ENCODE results near the gene RAB20. TPM values are rescaled to one million over a fixed set of nuclear protein-coding genes. Genes with fewer than 3 reads are reported as not detected.

The RAB20 gene
- total and polyA plus RNA-seq, 4 donors: 9.8 to 36.9 (median 25.2) TPM

DNA sequence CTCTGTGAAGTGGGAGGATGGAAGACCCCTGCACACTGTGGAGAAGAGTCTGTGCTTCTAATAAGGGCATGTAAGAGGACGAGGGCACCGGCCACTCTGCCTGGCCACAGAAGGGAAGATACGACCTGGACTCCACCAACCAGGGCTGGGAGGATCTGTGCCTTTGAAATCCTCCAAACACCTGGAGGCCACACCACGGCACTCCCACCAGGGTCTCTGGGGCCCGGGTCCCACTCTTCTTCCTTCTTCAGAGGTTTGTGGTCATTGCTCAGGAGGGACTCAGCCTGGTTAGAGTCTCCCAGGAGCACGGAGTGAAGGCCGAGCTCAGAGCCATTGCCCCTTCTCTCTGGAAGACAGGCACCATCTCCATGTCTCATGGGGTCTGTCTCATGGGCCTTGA is 42.0 kb downstream of the RAB20 start:
- DNase-seq (ENCODE audit: low spot score): no peak
- Histone ChIP-seq H3K27ac (ENCODE audit: low read depth in 1 of 2, low read length in 2 of 2) (peak overlapping the region in 1 of 2 donors; percentile 21), H3K4me1 (ENCODE audit: control insufficient read depth in 4 of 4, insufficient read depth in 4 of 4, low read length in 3 of 4) (peaks cover 14 to 45% (median 40%) of the 10 kb centered on the region in 4 donors)

GRCh38 chr13:110519046-110519445 is 42.5 kb downstream of the RAB20 start:
- Histone ChIP-seq H3K4me3 (ENCODE audit: low read depth in 1 of 3, low read length in 3 of 3) (no peak overlapping the region), H3K9ac (ENCODE audit: low read depth in 1 of 2, low read length in 2 of 2) (no peak overlapping the region), H3K36me3 (ENCODE audit: control insufficient read depth in 4 of 4, insufficient read depth in 3 of 4, low read depth in 1 of 4, low read length in 3 of 4) (peaks cover 0 to 7% (median 0%) of the 10 kb centered on the region in 4 donors), H3K27ac (ENCODE audit: low read depth in 1 of 2, low read length in 2 of 2) (no peak overlapping the region), H3K27me3 (ENCODE audit: control insufficient read depth in 4 of 4, insufficient read depth in 4 of 4, low read length in 3 of 4) (no peaks in the 10 kb centered on the region), H3K9me3 (ENCODE audit: control insufficient read depth in 4 of 4, low read length in 3 of 4) (no peaks in the 10 kb centered on the region), H3K4me1 (ENCODE audit: control insufficient read depth in 4 of 4, insufficient read depth in 4 of 4, low read length in 3 of 4) (peaks cover 13 to 40% (median 36%) of the 10 kb centered on the region in 4 donors)
- TF ChIP-seq, protein P1, sequence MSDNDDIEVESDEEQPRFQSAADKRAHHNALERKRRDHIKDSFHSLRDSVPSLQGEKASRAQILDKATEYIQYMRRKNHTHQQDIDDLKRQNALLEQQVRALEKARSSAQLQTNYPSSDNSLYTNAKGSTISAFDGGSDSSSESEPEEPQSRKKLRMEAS (IDR thresholded peaks at IDR 0.05): no peak
- TF ChIP-seq HNF4G (IDR thresholded peaks at IDR 0.05): no peak
- TF ChIP-seq ZBTB33 (IDR thresholded peaks at IDR 0.05): no peak
- TF ChIP-seq REST (IDR thresholded peaks at IDR 0.05): no peak
- WGBS: 91% methylated on average over 16 of the region's 16 CpGs
- no peak for DNase-seq (ENCODE audit: low spot score)

More for the DNA sequence above, 42.0 kb downstream of the RAB20 start:
- Histone ChIP-seq H3K27me3 (ENCODE audit: control insufficient read depth in 4 of 4, insufficient read depth in 4 of 4, low read length in 3 of 4) (no peaks in the 10 kb centered on the region), H3K9ac (ENCODE audit: low read depth in 1 of 2, low read length in 2 of 2) (no peak overlapping the region), H3K9me3 (ENCODE audit: control insufficient read depth in 4 of 4, low read length in 3 of 4) (no peaks in the 10 kb centered on the region), H3K4me3 (ENCODE audit: low read depth in 1 of 3, low read length in 3 of 3) (no peak overlapping the region), H3K36me3 (ENCODE audit: control insufficient read depth in 4 of 4, insufficient read depth in 3 of 4, low read depth in 1 of 4, low read length in 3 of 4) (peaks cover 0 to 7% (median 0%) of the 10 kb centered on the region in 4 donors)
- WGBS: 93% methylated on average over 7 of the region's 7 CpGs
- TF ChIP-seq EGR1 (IDR thresholded peaks at IDR 0.05; ENCODE audit: low read depth in 2 of 2) (no peak), FOXA1 (IDR thresholded peaks at IDR 0.05) (no peak), RXRA (IDR thresholded peaks at IDR 0.05) (no peak), ZBTB33 (IDR thresholded peaks at IDR 0.05) (no peak), JUND (IDR thresholded peaks at IDR 0.05) (no peak), NR2F2 (IDR thresholded peaks at IDR 0.05) (no peak), TAF1 (conservative IDR thresholded peaks at IDR 0.05) (no peak), REST (IDR thresholded peaks at IDR 0.05) (no peak), RAD21 (IDR thresholded peaks at IDR 0.05) (no peak), SP1 (IDR thresholded peaks at IDR 0.05) (no peak), FOXA2 (IDR thresholded peaks at IDR 0.05) (no peak), GABPA (IDR thresholded peaks at IDR 0.05 in 1 of 2, conservative IDR thresholded peaks at IDR 0.05 in 1 of 2) (no peak), YY1 (IDR thresholded peaks at IDR 0.05) (no peak), HNF4G (IDR thresholded peaks at IDR 0.05) (no peak), ATF3 (IDR thresholded peaks at IDR 0.05) (no peak)
- TF ChIP-seq, protein P1 (IDR thresholded peaks at IDR 0.05): no peak

Measured in liver (tissue), 9 donors.